ENCODE results near the gene ANKRD18B.
"Not testable (repeated sequence)": the region's sequence is repeated elsewhere in the genome, so short reads cannot be mapped to it uniquely, and the experiment has no call there.

Gene ANKRD18B

GRCh38 chr9:33611358-33611757 is 87.3 kb downstream of the ANKRD18B start:
- DNase-seq (ENCODE audit: low spot score): no peak

GRCh38 chr9:33612410-33612809 is 88.4 kb downstream of the ANKRD18B start:
- DNase-seq (ENCODE audit: low spot score): not testable (repeated sequence)

GRCh38 chr9:33614001-33614687 is 90.1 kb downstream of the ANKRD18B start:
- DNase-seq (ENCODE audit: low spot score): no peak

- not testable (repeated sequence) for DNase-seq (ENCODE audit: low spot score)
Measured at GRCh38 chr9:33618370-33618769, 94.3 kb downstream of the ANKRD18B start.

GRCh38 chr9:33619666-33620404 is 95.8 kb downstream of the ANKRD18B start:
- peak; percentile 65 for DNase-seq (ENCODE audit: low spot score)

- DNase-seq (ENCODE audit: low spot score): peak; percentile 45
Measured at GRCh38 chr9:33620738-33621439, 96.8 kb downstream of the ANKRD18B start.
